Measurements from ENCODE around the gene OVCA2. TPM values are rescaled to one million over a fixed set of nuclear protein-coding genes. Genes with fewer than 3 reads are reported as not detected.

The OVCA2 gene
- total RNA-seq, 3 donors from 2014 or later, result 25.3 to 35.5 (median 33.0) TPM

- ATAC-seq (no peak), DNase-seq (no peak)
- TF ChIP-seq CTCF (IDR thresholded peaks at IDR 0.05), result no peak
- no peaks in the 10 kb centered on the region for H3K9me3 ChIP-seq
- peaks cover 14% of the 10 kb centered on the region for H3K4me1 ChIP-seq (ENCODE audit: low read depth)
- H3K36me3 ChIP-seq (ENCODE audit: low read depth), result no peaks in the 10 kb centered on the region
- no peak overlapping the region for H3K4me3 ChIP-seq
- intact Hi-C loops (cut with DNase I, micrococcal nuclease), result no loop called here
Observed at GRCh38 chr17:2003525-2003924, 38.3 kb upstream of the OVCA2 start.

GRCh38 chr17:2004435-2004952, 37.3 kb upstream of the OVCA2 start:
- H3K9me3 ChIP-seq, result no peaks in the 10 kb centered on the region
- DNase-seq (no peak), ATAC-seq (no peak)
- intact Hi-C loops (cut with DNase I, micrococcal nuclease), result no loop called here
- no peaks in the 10 kb centered on the region for H3K36me3 ChIP-seq (ENCODE audit: low read depth)
- TF ChIP-seq CTCF (IDR thresholded peaks at IDR 0.05), result no peak
- no peak overlapping the region for H3K4me3 ChIP-seq
- H3K4me1 ChIP-seq (ENCODE audit: low read depth), result peaks cover 8% of the 10 kb centered on the region

GRCh38 chr17:2008332-2009126, 33.3 kb upstream of the OVCA2 start:
- no peaks in the 10 kb centered on the region for H3K4me1 ChIP-seq (ENCODE audit: low read depth)
- peak; percentile 93 for ATAC-seq
- DNase-seq, result peak in 2 of 3 donors; percentile 61 to 62

GRCh38 chr17:2009737-2010136, 32.1 kb upstream of the OVCA2 start:
- no peak overlapping the region for H3K4me3 ChIP-seq
- no peaks in the 10 kb centered on the region for H3K9me3 ChIP-seq
- no peak for TF ChIP-seq CTCF (IDR thresholded peaks at IDR 0.05)
- H3K4me1 ChIP-seq (ENCODE audit: low read depth), result no peaks in the 10 kb centered on the region
- no peak for DNase-seq
- ATAC-seq, result no peak
- no peaks in the 10 kb centered on the region for H3K36me3 ChIP-seq (ENCODE audit: low read depth)
- intact Hi-C loops (cut with DNase I, micrococcal nuclease), result no loop called here

More at GRCh38 chr17:2008332-2009126, 33.3 kb upstream of the OVCA2 start:
- no peak overlapping the region for H3K4me3 ChIP-seq
- no peak for TF ChIP-seq CTCF (IDR thresholded peaks at IDR 0.05)
- intact Hi-C loops (cut with DNase I, micrococcal nuclease), result no loop called here
- no peaks in the 10 kb centered on the region for H3K9me3 ChIP-seq
- no peaks in the 10 kb centered on the region for H3K36me3 ChIP-seq (ENCODE audit: low read depth)

- Histone ChIP-seq H3K4me3 (no peak overlapping the region), H3K9me3 (no peaks in the 10 kb centered on the region), H3K4me1 (ENCODE audit: low read depth) (no peaks in the 10 kb centered on the region), H3K36me3 (ENCODE audit: low read depth) (no peaks in the 10 kb centered on the region)
- no peak for TF ChIP-seq CTCF (IDR thresholded peaks at IDR 0.05)
- intact Hi-C loops (cut with DNase I, micrococcal nuclease), result no loop called here
- peak in 2 of 3 donors; percentile 50 to 72 for DNase-seq
- peak; percentile 55 for ATAC-seq
Observed at GRCh38 chr17:2011411-2012371, 30.1 kb upstream of the OVCA2 start.

Data from mucosa of descending colon (tissue), 3 donors.